HEK293 (cell line): ENCODE measurements around the gene DDX27.

Experiments
- CTCF ChIA-PET: fragments of 350-600 bp; formaldehyde crosslinking; extraction: SDS; loops from one replicate; lab custom pipeline; 2021; ENCODE audit warnings: antibody characterized with exemption; lab: Yijun Ruan, JAX
- POLR2A ChIA-PET: fragments of 300-600 bp; formaldehyde crosslinking; extraction: SDS; loops from one replicate; lab custom pipeline; 2020; ENCODE audit warnings: antibody characterized with exemption, inconsistent platforms; lab: Yijun Ruan, JAX
- H3K27ac ChIP-seq: fragments of 200-500 bp; sonication (Bioruptor generic); 2 replicates; pipeline ENCODE4 v1.5.1; 2014; ENCODE audit warnings: low read depth, low read length, control low read depth, inconsistent platforms; ENCODE audit errors: extremely low read depth
- H3K36me3 ChIP-seq, 2 experiments: fragments of 200-500 bp in 1 of 2; sonication (Bioruptor generic) in 1 of 2; 1 replicate in 1 of 2; 2 replicates in 1 of 2; pipeline ENCODE4 v1.5.1; 2014 to 2017; ENCODE audit warnings: inconsistent platforms in 2 of 2, low read length in 2 of 2; ENCODE audit not compliant: control insufficient read depth in 2 of 2, insufficient read depth in 1 of 2
- H3K4me1 ChIP-seq: fragments of 200-500 bp; sonication (Bioruptor generic); 2 replicates; pipeline ENCODE4 v1.5.1; 2014; ENCODE audit warnings: mild to moderate bottlenecking, low read length, inconsistent platforms; ENCODE audit not compliant: control insufficient read depth, insufficient read depth
- H3K4me3 ChIP-seq: 2 replicates; pipeline ENCODE4 v1.5.1; 2011; ENCODE audit warnings: low read depth, mild to moderate bottlenecking, control low read depth, low read length, moderate library complexity
- H3K9me3 ChIP-seq: fragments of 200-500 bp; sonication (Bioruptor generic); 2 replicates; pipeline ENCODE4 v1.5.1; 2014; ENCODE audit warnings: low read depth, low read length, inconsistent platforms; ENCODE audit not compliant: control insufficient read depth, insufficient read depth
- GLI2 ChIP-seq: fragments of 450-650 bp; formaldehyde crosslinking; IDR thresholded peaks from 2 replicates; pipeline ENCODE4; 2017; ENCODE audit warnings: missing biosample characterization, missing genetic modification characterization, low read depth, borderline replicate concordance
- HOXD13 ChIP-seq: sonication (generic); formaldehyde crosslinking; IDR thresholded peaks from 2 replicates; pipeline ENCODE4 v1.8.0; 2022; ENCODE audit warnings: missing genetic modification reagents, borderline replicate concordance
- SCRT1 ChIP-seq: fragments of 450-650 bp; formaldehyde crosslinking; IDR thresholded peaks from 2 replicates; pipeline ENCODE4 v1.5.1; 2016; ENCODE audit warnings: missing biosample characterization, missing genetic modification characterization, borderline replicate concordance
- ZBTB17 ChIP-seq: fragments of 450-650 bp; formaldehyde crosslinking; IDR thresholded peaks from 2 replicates; pipeline ENCODE4 v1.5.1; 2016; ENCODE audit warnings: missing biosample characterization, missing genetic modification characterization
- ZNF174 ChIP-seq: fragments of 450-650 bp; formaldehyde crosslinking; IDR thresholded peaks from 2 replicates; pipeline ENCODE4 v1.5.0; 2017; ENCODE audit warnings: missing biosample characterization, mild to moderate bottlenecking, missing genetic modification characterization
- ZNF302 ChIP-seq: fragments of 450-650 bp; formaldehyde crosslinking; IDR thresholded peaks from 2 replicates; pipeline ENCODE4 v1.5.1; 2016; ENCODE audit warnings: missing biosample characterization, missing genetic modification characterization, low read depth
- ZNF473 ChIP-seq: fragments of 450-650 bp; formaldehyde crosslinking; IDR thresholded peaks from 2 replicates; pipeline ENCODE4 v1.5.1; 2017; ENCODE audit warnings: missing biosample characterization, missing genetic modification characterization
- ZNF521 ChIP-seq: fragments of 450-650 bp; formaldehyde crosslinking; IDR thresholded peaks from 2 replicates; pipeline ENCODE4 v1.5.1; 2017; ENCODE audit warnings: missing biosample characterization, mild to moderate bottlenecking, missing genetic modification characterization
- ZNF76 ChIP-seq: fragments of 450-650 bp; formaldehyde crosslinking; IDR thresholded peaks from 2 replicates; pipeline ENCODE4; 2016; ENCODE audit warnings: low read depth, missing biosample characterization, missing genetic modification characterization, borderline replicate concordance
- TF ChIP-seq, protein P1 (sequence below): fragments of 450-650 bp; formaldehyde crosslinking; IDR thresholded peaks from 2 replicates; pipeline ENCODE4 v1.5.1; 2016; ENCODE audit warnings: missing biosample characterization, missing genetic modification characterization
- TF ChIP-seq, protein P2 (sequence below): fragments of 450-650 bp; formaldehyde crosslinking; IDR thresholded peaks from 2 replicates; pipeline ENCODE4 v1.5.1; 2016; ENCODE audit warnings: missing biosample characterization, missing genetic modification characterization
- TF ChIP-seq, protein P3 (sequence below): fragments of 450-650 bp; formaldehyde crosslinking; IDR thresholded peaks from 2 replicates; pipeline ENCODE4 v1.5.1; 2016; ENCODE audit warnings: missing biosample characterization, missing genetic modification characterization
- TF ChIP-seq, protein P4 (sequence below): fragments of 450-650 bp; formaldehyde crosslinking; IDR thresholded peaks from 2 replicates; pipeline ENCODE4 v1.5.1; 2017; ENCODE audit warnings: missing biosample characterization, missing genetic modification characterization
- TF ChIP-seq, protein P5 (sequence below): fragments of 450-650 bp; formaldehyde crosslinking; conservative IDR thresholded peaks from 2 replicates; pipeline ENCODE4 v1.5.1; 2016; ENCODE audit warnings: low read depth, missing biosample characterization, missing genetic modification characterization
- TF ChIP-seq, protein P6 (sequence below): fragments of 450-650 bp; formaldehyde crosslinking; IDR thresholded peaks from 2 replicates; pipeline ENCODE4; 2016; ENCODE audit warnings: missing biosample characterization, missing genetic modification characterization

DDX27 gene

DNA sequence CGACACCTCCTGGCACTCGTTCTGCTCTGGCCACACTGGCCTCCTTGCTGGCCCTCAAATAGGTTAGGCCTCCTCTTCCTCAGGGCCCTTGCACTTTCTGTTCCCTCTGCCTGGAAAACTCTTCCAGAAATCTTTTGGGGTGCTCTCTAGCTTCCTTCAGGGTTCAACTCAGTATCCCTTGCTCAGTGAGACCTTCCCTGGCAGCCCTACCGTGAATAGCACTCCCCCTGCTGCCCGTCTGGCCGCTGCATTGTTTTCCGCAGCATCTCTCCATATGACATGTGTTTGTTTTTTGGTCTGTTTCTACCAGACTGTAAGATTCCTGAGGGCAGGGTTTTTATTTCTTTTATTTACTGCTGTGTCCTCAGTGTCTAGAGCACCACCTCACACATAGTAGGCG is 6.7 kb downstream of the DDX27 start:
- H3K9me3 ChIP-seq: no peaks in the 10 kb centered on the region
- H3K27ac ChIP-seq: no peak overlapping the region
- H3K4me3 ChIP-seq: no peak overlapping the region
- CTCF ChIA-PET: no interaction called here
- POLR2A ChIA-PET: no interaction called here
- TF ChIP-seq SCRT1 (tag by site-specific recombination): no peak
- TF ChIP-seq ZNF521 (tag by site-specific recombination): no peak
- no peak for TF ChIP-seq ZBTB17 (tag by site-specific recombination)
- TF ChIP-seq, protein P1, sequence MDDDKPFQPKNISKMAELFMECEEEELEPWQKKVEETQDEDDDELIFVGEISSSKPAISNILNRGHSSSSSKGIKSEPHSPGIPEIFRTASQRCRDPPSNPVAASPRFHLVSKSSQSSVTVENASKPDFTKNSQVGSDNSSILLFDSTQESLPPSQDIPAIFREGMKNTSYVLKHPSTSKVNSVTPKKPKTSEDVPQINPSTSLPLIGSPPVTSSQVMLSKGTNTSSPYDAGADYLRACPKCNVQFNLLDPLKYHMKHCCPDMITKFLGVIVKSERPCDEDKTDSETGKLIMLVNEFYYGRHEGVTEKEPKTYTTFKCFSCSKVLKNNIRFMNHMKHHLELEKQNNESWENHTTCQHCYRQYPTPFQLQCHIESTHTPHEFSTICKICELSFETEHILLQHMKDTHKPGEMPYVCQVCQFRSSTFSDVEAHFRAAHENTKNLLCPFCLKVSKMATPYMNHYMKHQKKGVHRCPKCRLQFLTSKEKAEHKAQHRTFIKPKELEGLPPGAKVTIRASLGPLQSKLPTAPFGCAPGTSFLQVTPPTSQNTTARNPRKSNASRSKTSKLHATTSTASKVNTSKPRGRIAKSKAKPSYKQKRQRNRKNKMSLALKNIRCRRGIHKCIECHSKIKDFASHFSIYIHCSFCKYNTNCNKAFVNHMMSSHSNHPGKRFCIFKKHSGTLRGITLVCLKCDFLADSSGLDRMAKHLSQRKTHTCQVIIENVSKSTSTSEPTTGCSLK (tag by site-specific recombination): no peak
- TF ChIP-seq, all 188 proteins: peak for 0
- Histone ChIP-seq H3K36me3 (peaks cover 38 to 85% of the 10 kb centered on the region in 2 experiments), H3K4me1 (no peaks in the 10 kb centered on the region)

DNA sequence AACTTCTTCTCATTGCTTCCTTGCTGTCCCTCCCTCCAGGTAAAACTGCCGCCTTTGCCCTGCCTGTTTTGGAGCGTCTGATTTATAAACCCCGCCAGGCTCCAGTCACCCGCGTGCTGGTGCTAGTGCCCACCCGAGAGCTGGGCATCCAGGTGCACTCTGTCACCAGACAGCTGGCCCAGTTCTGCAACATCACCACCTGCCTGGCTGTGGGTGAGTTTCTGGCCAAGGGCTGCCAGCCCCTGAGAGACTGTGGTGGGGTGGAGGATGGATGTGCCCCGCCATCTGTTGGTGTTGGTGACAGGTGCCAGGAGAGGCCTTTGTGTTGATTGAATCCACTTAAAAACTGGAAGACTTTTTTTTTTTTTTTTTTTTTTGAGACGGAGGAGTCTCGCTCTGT is 9.5 kb downstream of the DDX27 start:
- Histone ChIP-seq H3K9me3 (no peaks in the 10 kb centered on the region), H3K4me1 (no peaks in the 10 kb centered on the region), H3K27ac (no peak overlapping the region)
- CTCF ChIA-PET: interaction anchor here (0.6 to 1.2 kb wide), 3 partner anchors 18 to 550 kb away, joined by 3 to 4 read pairs (median 4); no protein-coding TSS in a partner anchor
- TF ChIP-seq ZNF473 (tag by site-specific recombination) (no peak), ZNF76 (tag by site-specific recombination) (no peak), ZNF302 (no peak), GLI2 (no peak)
- TF ChIP-seq, protein P2, sequence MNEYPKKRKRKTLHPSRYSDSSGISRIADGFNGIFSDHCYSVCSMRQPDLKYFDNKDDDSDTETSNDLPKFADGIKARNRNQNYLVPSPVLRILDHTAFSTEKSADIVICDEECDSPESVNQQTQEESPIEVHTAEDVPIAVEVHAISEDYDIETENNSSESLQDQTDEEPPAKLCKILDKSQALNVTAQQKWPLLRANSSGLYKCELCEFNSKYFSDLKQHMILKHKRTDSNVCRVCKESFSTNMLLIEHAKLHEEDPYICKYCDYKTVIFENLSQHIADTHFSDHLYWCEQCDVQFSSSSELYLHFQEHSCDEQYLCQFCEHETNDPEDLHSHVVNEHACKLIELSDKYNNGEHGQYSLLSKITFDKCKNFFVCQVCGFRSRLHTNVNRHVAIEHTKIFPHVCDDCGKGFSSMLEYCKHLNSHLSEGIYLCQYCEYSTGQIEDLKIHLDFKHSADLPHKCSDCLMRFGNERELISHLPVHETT (tag by site-specific recombination): no peak
- TF ChIP-seq, protein P3, sequence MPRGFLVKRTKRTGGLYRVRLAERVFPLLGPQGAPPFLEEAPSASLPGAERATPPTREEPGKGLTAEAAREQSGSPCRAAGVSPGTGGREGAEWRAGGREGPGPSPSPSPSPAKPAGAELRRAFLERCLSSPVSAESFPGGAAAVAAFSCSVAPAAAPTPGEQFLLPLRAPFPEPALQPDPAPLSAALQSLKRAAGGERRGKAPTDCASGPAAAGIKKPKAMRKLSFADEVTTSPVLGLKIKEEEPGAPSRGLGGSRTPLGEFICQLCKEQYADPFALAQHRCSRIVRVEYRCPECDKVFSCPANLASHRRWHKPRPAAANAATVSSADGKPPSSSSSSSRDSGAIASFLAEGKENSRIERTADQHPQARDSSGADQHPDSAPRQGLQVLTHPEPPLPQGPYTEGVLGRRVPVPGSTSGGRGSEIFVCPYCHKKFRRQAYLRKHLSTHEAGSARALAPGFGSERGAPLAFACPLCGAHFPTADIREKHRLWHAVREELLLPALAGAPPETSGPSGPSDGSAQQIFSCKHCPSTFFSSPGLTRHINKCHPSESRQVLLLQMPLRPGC (tag by site-specific recombination): no peak
- TF ChIP-seq, all 188 proteins: peak for 0
- H3K36me3 ChIP-seq: peaks cover 24 to 86% of the 10 kb centered on the region in 2 experiments
- no peak overlapping the region for H3K4me3 ChIP-seq
- POLR2A ChIA-PET: interaction anchor here (0.7 kb wide), 1 partner anchor 117 kb away, joined by 4 read pairs; no protein-coding TSS in a partner anchor

DNA sequence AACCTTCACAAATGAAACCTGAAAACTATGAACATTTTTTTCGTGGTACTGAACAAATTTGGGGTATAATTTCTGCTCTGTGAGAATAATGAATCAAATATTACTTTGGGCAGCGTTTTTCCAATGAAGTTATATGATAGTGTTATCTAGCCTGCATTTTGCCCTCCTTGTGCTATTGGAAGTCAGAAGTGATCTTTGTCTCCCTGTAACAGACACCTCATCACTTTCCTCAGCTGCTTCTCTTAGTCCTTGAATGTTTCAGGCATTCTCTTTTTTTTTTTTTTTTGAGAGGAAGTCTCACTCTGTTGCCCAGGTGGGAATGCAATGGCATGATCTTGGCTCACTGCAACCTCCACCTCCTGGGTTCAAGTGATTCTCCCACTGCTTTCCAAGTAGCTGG is 10.2 kb downstream of the DDX27 start:
- Histone ChIP-seq H3K36me3 (peaks cover 20 to 86% of the 10 kb centered on the region in 2 experiments), H3K4me1 (no peaks in the 10 kb centered on the region), H3K27ac (no peak overlapping the region), H3K4me3 (no peak overlapping the region), H3K9me3 (no peaks in the 10 kb centered on the region)
- ChIA-PET CTCF (interaction anchor here (0.6 to 0.7 kb wide), 2 partner anchors 9 to 127 kb away, joined by 3 read pairs; no protein-coding TSS in a partner anchor), POLR2A (interaction anchor here (0.6 to 0.7 kb wide), 2 partner anchors 103 to 116 kb away, joined by 3 to 4 read pairs; no protein-coding TSS in a partner anchor)
- TF ChIP-seq ZNF174 (tag by site-specific recombination) (no peak), HOXD13 (CRISPR knock-in tag) (no peak)
- TF ChIP-seq, protein P4, sequence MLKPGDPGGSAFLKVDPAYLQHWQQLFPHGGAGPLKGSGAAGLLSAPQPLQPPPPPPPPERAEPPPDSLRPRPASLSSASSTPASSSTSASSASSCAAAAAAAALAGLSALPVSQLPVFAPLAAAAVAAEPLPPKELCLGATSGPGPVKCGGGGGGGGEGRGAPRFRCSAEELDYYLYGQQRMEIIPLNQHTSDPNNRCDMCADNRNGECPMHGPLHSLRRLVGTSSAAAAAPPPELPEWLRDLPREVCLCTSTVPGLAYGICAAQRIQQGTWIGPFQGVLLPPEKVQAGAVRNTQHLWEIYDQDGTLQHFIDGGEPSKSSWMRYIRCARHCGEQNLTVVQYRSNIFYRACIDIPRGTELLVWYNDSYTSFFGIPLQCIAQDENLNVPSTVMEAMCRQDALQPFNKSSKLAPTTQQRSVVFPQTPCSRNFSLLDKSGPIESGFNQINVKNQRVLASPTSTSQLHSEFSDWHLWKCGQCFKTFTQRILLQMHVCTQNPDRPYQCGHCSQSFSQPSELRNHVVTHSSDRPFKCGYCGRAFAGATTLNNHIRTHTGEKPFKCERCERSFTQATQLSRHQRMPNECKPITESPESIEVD: no peak
- TF ChIP-seq, protein P5, sequence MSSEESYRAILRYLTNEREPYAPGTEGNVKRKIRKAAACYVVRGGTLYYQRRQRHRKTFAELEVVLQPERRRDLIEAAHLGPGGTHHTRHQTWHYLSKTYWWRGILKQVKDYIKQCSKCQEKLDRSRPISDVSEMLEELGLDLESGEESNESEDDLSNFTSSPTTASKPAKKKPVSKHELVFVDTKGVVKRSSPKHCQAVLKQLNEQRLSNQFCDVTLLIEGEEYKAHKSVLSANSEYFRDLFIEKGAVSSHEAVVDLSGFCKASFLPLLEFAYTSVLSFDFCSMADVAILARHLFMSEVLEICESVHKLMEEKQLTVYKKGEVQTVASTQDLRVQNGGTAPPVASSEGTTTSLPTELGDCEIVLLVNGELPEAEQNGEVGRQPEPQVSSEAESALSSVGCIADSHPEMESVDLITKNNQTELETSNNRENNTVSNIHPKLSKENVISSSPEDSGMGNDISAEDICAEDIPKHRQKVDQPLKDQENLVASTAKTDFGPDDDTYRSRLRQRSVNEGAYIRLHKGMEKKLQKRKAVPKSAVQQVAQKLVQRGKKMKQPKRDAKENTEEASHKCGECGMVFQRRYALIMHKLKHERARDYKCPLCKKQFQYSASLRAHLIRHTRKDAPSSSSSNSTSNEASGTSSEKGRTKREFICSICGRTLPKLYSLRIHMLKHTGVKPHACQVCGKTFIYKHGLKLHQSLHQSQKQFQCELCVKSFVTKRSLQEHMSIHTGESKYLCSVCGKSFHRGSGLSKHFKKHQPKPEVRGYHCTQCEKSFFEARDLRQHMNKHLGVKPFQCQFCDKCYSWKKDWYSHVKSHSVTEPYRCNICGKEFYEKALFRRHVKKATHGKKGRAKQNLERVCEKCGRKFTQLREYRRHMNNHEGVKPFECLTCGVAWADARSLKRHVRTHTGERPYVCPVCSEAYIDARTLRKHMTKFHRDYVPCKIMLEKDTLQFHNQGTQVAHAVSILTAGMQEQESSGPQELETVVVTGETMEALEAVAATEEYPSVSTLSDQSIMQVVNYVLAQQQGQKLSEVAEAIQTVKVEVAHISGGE (tag by site-specific recombination): no peak
- TF ChIP-seq, protein P6, sequence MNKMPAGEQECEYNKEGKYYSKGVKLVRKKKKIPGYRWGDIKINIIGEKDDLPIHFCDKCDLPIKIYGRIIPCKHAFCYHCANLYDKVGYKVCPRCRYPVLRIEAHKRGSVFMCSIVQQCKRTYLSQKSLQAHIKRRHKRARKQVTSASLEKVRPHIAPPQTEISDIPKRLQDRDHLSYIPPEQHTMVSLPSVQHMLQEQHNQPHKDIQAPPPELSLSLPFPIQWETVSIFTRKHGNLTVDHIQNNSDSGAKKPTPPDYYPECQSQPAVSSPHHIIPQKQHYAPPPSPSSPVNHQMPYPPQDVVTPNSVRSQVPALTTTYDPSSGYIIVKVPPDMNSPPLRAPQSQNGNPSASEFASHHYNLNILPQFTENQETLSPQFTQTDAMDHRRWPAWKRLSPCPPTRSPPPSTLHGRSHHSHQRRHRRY (tag by site-specific recombination): no peak
